Neuronal stem cell (in vitro differentiated cells): Measurements from ENCODE around the gene ACSL6.

Experiments used
- DNase-seq: peaks from one replicate; pipeline ENCODE4 v3.0.0-alpha.2; 2013; ENCODE audit warnings: low spot score
- H2AFZ ChIP-seq: one replicate; pipeline ENCODE4 v1.6.1; 2013; ENCODE audit warnings: mild to moderate bottlenecking, low read length, inconsistent platforms
- H2AK5ac ChIP-seq: 2 replicates; pipeline ENCODE4 v1.6.1; 2013; ENCODE audit warnings: low read depth, mild to moderate bottlenecking, inconsistent platforms, low read length, moderate library complexity, mixed read lengths
- H2BK120ac ChIP-seq: 2 replicates; pipeline ENCODE4 v1.6.1; 2013; ENCODE audit warnings: low read depth, mild to moderate bottlenecking, inconsistent platforms, low read length, moderate library complexity, mixed read lengths
- H2BK12ac ChIP-seq: one replicate; pipeline ENCODE4 v1.6.1; 2013; ENCODE audit warnings: low read length, inconsistent platforms
- H2BK15ac ChIP-seq: 2 replicates; pipeline ENCODE4 v1.6.1; 2013; ENCODE audit warnings: mild to moderate bottlenecking, low read length, inconsistent platforms, mixed read lengths
- H2BK5ac ChIP-seq: one replicate; pipeline ENCODE4 v1.6.1; 2013; ENCODE audit warnings: inconsistent platforms, mild to moderate bottlenecking, low read length, moderate library complexity
- H3K14ac ChIP-seq: one replicate; pipeline ENCODE4 v1.6.1; 2013; ENCODE audit warnings: low read length, inconsistent platforms
- H3K18ac ChIP-seq: 2 replicates; pipeline ENCODE4 v1.6.1; 2013; ENCODE audit warnings: low read length, inconsistent platforms
- H3K23ac ChIP-seq: 2 replicates; pipeline ENCODE4 v1.6.1; 2013; ENCODE audit warnings: low read depth, mild to moderate bottlenecking, mixed read lengths, low read length, inconsistent platforms; ENCODE audit not compliant: poor library complexity
- H3K27ac ChIP-seq: replicated peaks from 3 replicates; pipeline ENCODE4 v1.5.1; 2013; ENCODE audit warnings: low read length, inconsistent platforms
- H3K27me3 ChIP-seq, 3 experiments: 2 replicates each; pipeline ENCODE4 v1.6.1; 2013; ENCODE audit warnings: low read length in 3 of 3, mild to moderate bottlenecking in 2 of 3, inconsistent platforms in 1 of 3, low read depth in 1 of 3, mixed read lengths in 1 of 3, moderate library complexity in 1 of 3; ENCODE audit not compliant: control insufficient read depth in 3 of 3, insufficient read depth in 3 of 3
- H3K36me3 ChIP-seq, 2 donors: replicated peaks in 1 of 2; 2 replicates each; pipeline ENCODE4 v1.6.1; 2013; ENCODE audit warnings: low read length in 2 of 2; ENCODE audit not compliant: control insufficient read depth in 2 of 2, insufficient read depth in 2 of 2
- H3K4ac ChIP-seq: 2 replicates; pipeline ENCODE4 v1.6.1; 2013; ENCODE audit warnings: inconsistent platforms, mild to moderate bottlenecking, low read length, moderate library complexity
- H3K4me1 ChIP-seq, 2 donors: 1 replicate in 1 of 2; 2 replicates in 1 of 2; pipeline ENCODE4 v1.6.1; 2013; ENCODE audit warnings: low read length in 2 of 2, low read depth in 1 of 2; ENCODE audit not compliant: control insufficient read depth in 2 of 2, insufficient read depth in 1 of 2
- H3K4me2 ChIP-seq: one replicate; pipeline ENCODE4 v1.6.1; 2013; ENCODE audit warnings: mild to moderate bottlenecking, low read length, inconsistent platforms; ENCODE audit not compliant: insufficient read depth, poor library complexity, severe bottlenecking
- H3K4me3 ChIP-seq, 2 donors: 2 replicates each; pipeline ENCODE4 v1.5.1; 2013; ENCODE audit warnings: low read length in 2 of 2, mild to moderate bottlenecking in 2 of 2, inconsistent platforms in 1 of 2, moderate library complexity in 1 of 2
- H3K79me1 ChIP-seq: one replicate; pipeline ENCODE4 v1.6.1; 2013; ENCODE audit warnings: low read depth, mild to moderate bottlenecking, inconsistent platforms, low read length, moderate library complexity
- H3K9ac ChIP-seq: one replicate; pipeline ENCODE4 v1.6.1; 2013; ENCODE audit warnings: mild to moderate bottlenecking, low read depth, low read length, inconsistent platforms; ENCODE audit not compliant: poor library complexity
- H3K9me3 ChIP-seq, 2 donors: replicated peaks in 1 of 2; 2 replicates each; pipeline versions ENCODE3 to v1.6.1; 2013; ENCODE audit warnings: low read length in 2 of 2, mild to moderate bottlenecking in 2 of 2, inconsistent platforms in 1 of 2, low read depth in 1 of 2, mixed read lengths in 1 of 2, moderate library complexity in 1 of 2; ENCODE audit not compliant: control insufficient read depth in 2 of 2, insufficient read depth in 1 of 2
- H4K8ac ChIP-seq: one replicate; pipeline ENCODE4 v1.6.1; 2013; ENCODE audit warnings: low read depth, mild to moderate bottlenecking, inconsistent platforms, low read length, moderate library complexity
- H4K91ac ChIP-seq: one replicate; pipeline ENCODE4 v1.6.1; 2013; ENCODE audit warnings: low read length, low read depth, mild to moderate bottlenecking, inconsistent platforms; ENCODE audit not compliant: poor library complexity
- WGBS, 2 donors: extraction: QIAGEN DNeasy Blood & Tissue Kit; methylation state at CpG; one replicate each; pipeline ENCODE4 v1.1.7; 2013; ENCODE audit warnings: missing lambda C conversion rate in 2 of 2, mixed read lengths in 1 of 2; ENCODE audit not compliant: insufficient read length in 2 of 2, insufficient replicate concordance in 1 of 2; ENCODE audit errors: extremely low coverage in 2 of 2; 5-methylcytosine and 5-hydroxymethylcytosine counted together

The ACSL6 gene

GRCh38 chr5:131939690-131940345 lies 71.6 kb downstream of the ACSL6 start:
- Histone ChIP-seq H2BK12ac (no peak overlapping the region), H4K91ac (no peak overlapping the region), H2BK15ac (no peak overlapping the region), H3K27me3 (no peaks in the 10 kb centered on the region), H3K9ac (no peak overlapping the region), H4K8ac (no peak overlapping the region), H3K4ac (no peak overlapping the region), H3K9me3 (no peaks in the 10 kb centered on the region), H2BK5ac (no peak overlapping the region), H3K4me3 (no peak overlapping the region), H3K36me3 (no peaks in the 10 kb centered on the region), H3K4me2 (no peak overlapping the region), H3K14ac (no peak overlapping the region), H2AK5ac (no peak overlapping the region), H2BK120ac (no peak overlapping the region), H3K18ac (no peak overlapping the region), H3K79me1 (no peaks in the 10 kb centered on the region), H3K23ac (no peak overlapping the region), H2AFZ (no peak overlapping the region), H3K4me1 (no peaks in the 10 kb centered on the region), H3K27ac (no peak overlapping the region)
- DNase-seq, result no peak
- no CpG with 5 or more reads among the region's 3 CpGs for WGBS, 2 donors

DNA sequence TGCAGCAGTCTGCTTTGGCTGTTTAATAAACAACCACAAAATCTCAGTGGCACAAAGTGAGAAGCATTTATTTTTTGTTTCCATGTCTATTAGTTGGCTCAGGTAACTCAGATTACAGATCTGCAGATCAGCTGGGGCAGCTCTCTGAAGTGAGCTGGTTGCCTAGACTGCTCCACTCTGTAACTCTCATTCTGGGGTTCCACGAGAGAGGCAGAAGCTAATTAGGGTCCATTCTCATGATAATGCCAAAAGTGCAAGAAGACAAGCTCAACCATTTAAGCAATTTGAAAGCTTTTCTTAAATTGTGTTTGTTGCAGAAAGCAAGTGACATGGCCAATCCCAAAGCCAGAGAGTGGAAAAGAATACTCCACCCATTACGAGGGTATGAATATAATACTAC lies 79.2 kb downstream of the ACSL6 start:
- no peak overlapping the region for H2BK120ac ChIP-seq
- H3K4me2 ChIP-seq, result no peak overlapping the region
- no peak overlapping the region for H3K14ac ChIP-seq
- no peak overlapping the region for H4K91ac ChIP-seq
- H2BK12ac ChIP-seq, result no peak overlapping the region
- H3K36me3 ChIP-seq, result no peaks in the 10 kb centered on the region
- H3K27ac ChIP-seq, result no peak overlapping the region
- WGBS, 2 donors, result no CpG with 5 or more reads among the region's 2 CpGs
- H2AFZ ChIP-seq, result no peak overlapping the region
- no peaks in the 10 kb centered on the region for H3K9me3 ChIP-seq
- no peak overlapping the region for H3K4ac ChIP-seq
- no peak overlapping the region for H2BK15ac ChIP-seq
- DNase-seq, result no peak
- H3K79me1 ChIP-seq, result no peaks in the 10 kb centered on the region
- no peak overlapping the region for H2BK5ac ChIP-seq
- no peak overlapping the region for H2AK5ac ChIP-seq
- no peaks in the 10 kb centered on the region for H3K4me1 ChIP-seq
- no peak overlapping the region for H3K23ac ChIP-seq
- H3K4me3 ChIP-seq, result no peak overlapping the region
- H3K9ac ChIP-seq, result no peak overlapping the region
- no peaks in the 10 kb centered on the region for H3K27me3 ChIP-seq
- H4K8ac ChIP-seq, result no peak overlapping the region
- H3K18ac ChIP-seq, result no peak overlapping the region

DNA sequence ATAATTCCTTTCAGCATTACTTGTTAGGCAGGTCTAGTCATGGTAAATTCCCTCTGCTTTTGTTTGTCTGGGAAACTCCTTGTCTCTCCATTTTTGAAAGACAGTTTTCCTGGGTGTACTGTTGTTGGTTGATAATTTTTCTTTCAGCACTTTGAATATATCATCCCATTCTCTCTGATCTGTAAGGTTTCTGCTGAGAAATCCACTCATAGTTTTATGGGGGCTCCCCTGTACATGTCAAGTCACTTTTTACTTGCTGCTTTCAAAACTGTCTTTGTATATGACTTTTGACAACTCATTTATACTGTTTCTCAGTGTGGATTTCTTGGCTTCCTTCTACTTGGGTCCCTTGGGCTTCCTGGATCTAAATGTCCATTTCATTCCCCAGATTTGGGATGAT lies 82.5 kb downstream of the ACSL6 start:
- no peak overlapping the region for H2BK5ac ChIP-seq
- H3K4me1 ChIP-seq, result no peaks in the 10 kb centered on the region

DNA sequence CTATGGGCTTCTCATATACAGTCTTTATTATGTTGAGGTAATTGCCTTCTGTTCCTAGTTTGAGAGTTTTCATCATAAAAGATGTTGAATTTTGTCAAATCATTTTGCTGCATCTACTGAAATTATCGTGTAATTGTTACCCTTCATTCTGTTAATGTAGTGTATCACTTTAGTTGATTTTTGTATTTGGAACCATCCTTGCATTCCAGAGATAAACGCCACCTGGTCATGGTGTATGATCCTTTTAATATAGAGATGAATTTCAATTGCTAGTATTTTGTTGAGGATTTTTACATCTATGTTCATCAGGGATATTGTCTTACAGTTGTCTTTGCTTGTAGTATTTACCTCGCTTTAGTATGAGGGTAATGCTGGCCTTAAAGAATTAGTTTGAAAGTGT lies 85.3 kb downstream of the ACSL6 start:
- Histone ChIP-seq H3K36me3 (no peaks in the 10 kb centered on the region), H2BK120ac (no peak overlapping the region), H4K91ac (no peak overlapping the region), H4K8ac (no peak overlapping the region), H3K9me3 (no peaks in the 10 kb centered on the region), H2BK5ac (no peak overlapping the region), H3K4me2 (no peak overlapping the region), H3K27me3 (no peaks in the 10 kb centered on the region), H2AFZ (no peak overlapping the region), H3K18ac (no peak overlapping the region), H2BK15ac (no peak overlapping the region), H3K4me3 (no peak overlapping the region), H3K4ac (no peak overlapping the region), H2AK5ac (no peak overlapping the region), H3K14ac (no peak overlapping the region), H3K23ac (no peak overlapping the region), H3K79me1 (no peaks in the 10 kb centered on the region), H3K9ac (no peak overlapping the region), H3K27ac (no peak overlapping the region), H3K4me1 (no peaks in the 10 kb centered on the region), H2BK12ac (no peak overlapping the region)
- DNase-seq, result no peak
- no CpG with 5 or more reads among the region's 3 CpGs for WGBS, 2 donors

More for the DNA sequence above, 82.5 kb downstream of the ACSL6 start:
- H2AFZ ChIP-seq, result no peak overlapping the region
- no peak overlapping the region for H2BK15ac ChIP-seq
- H3K27ac ChIP-seq, result no peak overlapping the region
- H2AK5ac ChIP-seq, result no peak overlapping the region
- no peak overlapping the region for H4K8ac ChIP-seq
- H2BK12ac ChIP-seq, result no peak overlapping the region
- H3K27me3 ChIP-seq, result no peaks in the 10 kb centered on the region
- H3K9me3 ChIP-seq, result no peaks in the 10 kb centered on the region
- no peak overlapping the region for H2BK120ac ChIP-seq
- no peak overlapping the region for H3K4me3 ChIP-seq
- no peak overlapping the region for H3K4me2 ChIP-seq
- H3K14ac ChIP-seq, result no peak overlapping the region
- no peak overlapping the region for H3K23ac ChIP-seq
- no peak overlapping the region for H3K4ac ChIP-seq
- no peak overlapping the region for H3K18ac ChIP-seq
- H4K91ac ChIP-seq, result no peak overlapping the region
- no peaks in the 10 kb centered on the region for H3K79me1 ChIP-seq
- H3K36me3 ChIP-seq, result no peaks in the 10 kb centered on the region
- no peak overlapping the region for H3K9ac ChIP-seq
- no peak for DNase-seq
